A549 treated with Hydrocortisone at 1 μM for 4 hours (cell line): ENCODE data around the gene NRCAM. TPM values are rescaled to one million over a fixed set of nuclear protein-coding genes. Genes with fewer than 3 reads are reported as not detected.

Experiments
- total RNA-seq: library from RNA; stranded (reverse); fragments of 200-300 nt; extraction: Qiagen RNA extraction; gene quantifications from 5 replicates; pipeline ENCODE4 v1.2.3, GENCODE V29; 2022

Gene NRCAM
- total RNA-seq, result 72.8 to 129 TPM (median 96.6 TPM) in 5 replicates

DNA sequence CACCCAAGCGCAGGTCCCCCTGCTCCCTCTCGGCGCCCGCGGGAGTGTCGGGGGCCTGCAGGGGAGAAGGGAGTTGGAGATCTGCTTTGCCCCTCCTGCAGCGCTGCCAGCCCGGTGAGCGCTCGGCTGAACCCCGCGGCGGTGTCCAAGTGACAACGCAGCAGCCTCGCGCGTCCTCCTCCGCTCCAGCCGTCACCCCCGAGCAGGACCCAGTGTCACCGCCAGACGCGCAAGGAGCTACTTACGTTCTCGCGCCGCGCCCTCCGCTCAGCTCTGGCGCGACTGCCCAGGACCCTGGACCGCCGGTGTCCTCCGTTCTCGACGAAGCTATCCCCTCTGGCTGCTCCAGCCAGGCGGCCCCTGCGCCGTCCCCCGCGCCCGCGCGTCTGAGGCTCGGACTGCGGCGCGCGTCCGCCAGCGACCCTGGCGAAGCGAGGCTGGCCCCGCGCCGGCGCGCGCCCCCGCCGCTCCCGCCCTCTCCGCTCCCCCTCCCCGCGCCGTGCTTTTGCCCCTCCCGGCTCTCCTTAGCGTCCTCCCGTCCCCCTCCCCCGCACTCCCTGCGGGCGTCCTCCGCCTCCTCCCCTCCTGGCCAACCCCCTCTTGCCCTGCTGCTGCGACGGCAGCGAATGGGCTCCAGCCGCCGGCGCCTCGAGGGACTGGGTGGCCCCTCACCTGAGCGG lies at the start of gene NRCAM:
Gene NRCAM (minus strand): TSS at position 439 of the 680 bp plus-strand sequence. CDS start 216,372 bp downstream, outside the sequence.

DNA sequence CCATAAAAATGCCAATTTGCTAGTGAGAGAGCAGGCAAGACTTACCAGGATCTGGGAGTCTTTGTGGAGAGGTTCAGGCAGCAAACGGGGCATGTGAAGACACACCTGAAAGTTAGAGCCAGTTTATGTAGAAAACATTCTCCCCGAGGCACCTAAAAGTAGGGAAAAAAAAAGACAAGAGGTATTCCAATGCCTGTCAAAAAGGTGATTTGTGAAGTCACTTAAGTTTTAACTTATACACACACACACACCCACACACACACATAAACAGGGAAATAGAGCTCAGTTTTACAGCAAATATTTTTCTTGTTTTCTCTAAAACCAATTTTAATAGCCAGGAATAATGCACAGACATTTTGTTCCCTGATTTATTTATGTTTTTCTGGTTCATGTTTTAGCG lies 326.0 kb downstream of the NRCAM start, which contains the start of gene LAMB4:
Gene LAMB4 (minus strand): TSS at position 101 of the 400 bp plus-strand sequence. CDS start 7,197 bp downstream, outside the sequence.

Other genes starting within 250 kb of the NRCAM start
- 13.1 to 22.0 TPM (median 15.9 TPM) in 5 replicates for gene PNPLA8, start 69.7 kb upstream of the NRCAM start, total RNA-seq
- 10.2 to 20.9 TPM (median 15.3 TPM) in 5 replicates for gene THAP5, start 113.3 kb upstream of the NRCAM start, total RNA-seq
- 8.3 to 11.8 TPM (median 9.9 TPM) in 5 replicates for gene DNAJB9, start 113.4 kb upstream of the NRCAM start, total RNA-seq